A673 (cell line): ENCODE results near the gene CRELD2. TPM values are rescaled to one million over a fixed set of nuclear protein-coding genes. Genes with fewer than 3 reads are reported as not detected.

ENCODE experiments used
- BruUV-seq: library from RNA; stranded (reverse); fragments of 400-500 nt; replicated peaks from 2 replicates; lab custom pipeline; 2021; lab: Mats Ljungman, UMichigan
- CTCF ChIA-PET: fragments of 300-600 bp; sonication (Branson Sonifier 250); formaldehyde crosslinking; loops from one replicate; lab custom pipeline; 2022; ENCODE audit warnings: antibody characterized with exemption; lab: Charles Lee
- POLR2A ChIA-PET: fragments of 300-600 bp; sonication (Branson Sonifier 250); formaldehyde crosslinking; loops from one replicate; lab custom pipeline; 2022; ENCODE audit warnings: antibody characterized with exemption; ENCODE audit not compliant: low non-redundant PET; lab: Charles Lee
- DNase-seq: peaks from one replicate; pipeline ENCODE4 v3.0.0-alpha.2; 2015; ENCODE audit warnings: low spot score
- H3K27ac ChIP-seq: fragments of 200-600 bp; sonication (generic); 2 replicates; pipeline ENCODE4 v1.5.1; 2016; ENCODE audit warnings: mixed run types, low read depth, mild to moderate bottlenecking, mixed read lengths, antibody characterized with exemption, low read length; ENCODE audit not compliant: poor library complexity, severe bottlenecking
- H3K27me3 ChIP-seq: fragments of 200-600 bp; sonication (generic); replicated peaks from 2 replicates; pipeline ENCODE4 v1.6.1; 2017; ENCODE audit warnings: mixed run types, low read depth, mild to moderate bottlenecking, mixed read lengths, antibody characterized with exemption, low read length; ENCODE audit not compliant: insufficient read depth, poor library complexity
- H3K36me3 ChIP-seq: fragments of 200-600 bp; sonication (generic); 2 replicates; pipeline ENCODE4 v1.6.1; 2016; ENCODE audit warnings: mixed run types, mild to moderate bottlenecking, mixed read lengths, antibody characterized with exemption, low read length; ENCODE audit not compliant: insufficient read depth, poor library complexity, severe bottlenecking
- H3K4me1 ChIP-seq: fragments of 200-600 bp; sonication (generic); 2 replicates; pipeline ENCODE4 v1.6.1; 2017; ENCODE audit warnings: mixed run types, mild to moderate bottlenecking, mixed read lengths, antibody characterized with exemption, low read length; ENCODE audit not compliant: insufficient read depth, poor library complexity, severe bottlenecking
- H3K4me3 ChIP-seq: fragments of 200-600 bp; sonication (generic); 2 replicates; pipeline ENCODE4 v1.5.1; 2016; ENCODE audit warnings: low read depth, mixed run types, mild to moderate bottlenecking, mixed read lengths, low read length; ENCODE audit not compliant: poor library complexity, severe bottlenecking
- H3K9me3 ChIP-seq: fragments of 200-600 bp; sonication (generic); 2 replicates; pipeline ENCODE4 v1.6.1; 2016; ENCODE audit warnings: mixed run types, low read depth, mild to moderate bottlenecking, mixed read lengths, antibody characterized with exemption, low read length; ENCODE audit not compliant: poor library complexity, severe bottlenecking
- CTCF ChIP-seq: fragments of 300-800, 200-600 bp; sonication (generic); conservative IDR thresholded peaks from 2 replicates; pipeline ENCODE4 v1.5.1; 2017; ENCODE audit warnings: low read depth, mild to moderate bottlenecking, antibody characterized with exemption, low read length, moderate library complexity, mixed read lengths
- EZH2 ChIP-seq: fragments of 200-600 bp; sonication (generic); IDR thresholded peaks from 2 replicates; pipeline ENCODE4 v1.6.1; 2017; ENCODE audit warnings: borderline replicate concordance, low read depth, mild to moderate bottlenecking, mixed read lengths, antibody characterized with exemption, low read length; ENCODE audit not compliant: poor library complexity, severe bottlenecking
- intact Hi-C: fragments of 100-400 bp; cut with micrococcal nuclease; formaldehyde crosslinking; loops from one replicate; pipeline ENCODE4 v1.10.0; 2022; ENCODE audit not compliant: unreplicated experiment
- total RNA-seq: library from RNA; stranded (reverse); gene quantifications from 2 replicates; pipeline ENCODE4 v1.2.3, GENCODE V29; 2021

Gene CRELD2
- total RNA-seq, 1 experiment from 2014 or later, result 54.7 TPM

- H3K36me3 ChIP-seq, result no peaks in the 10 kb centered on the region
- CTCF ChIA-PET, result interaction anchor here (0.6 to 1.9 kb wide), 2 partner anchors 93 to 367 kb away, joined by 3 to 5 read pairs; no protein-coding TSS in a partner anchor
- intact Hi-C loops, result no loop called here
- BruUV-seq, result no TSS peak
- TF ChIP-seq EZH2 (no peak), CTCF (no peak)
- POLR2A ChIA-PET, result interaction anchor here (0.5 kb wide), 1 partner anchor 23 kb away, joined by 3 read pairs; the partner anchor contains the start of gene PIM3
- H3K4me3 ChIP-seq, result no peak overlapping the region
- no peaks in the 10 kb centered on the region for H3K9me3 ChIP-seq
- H3K27ac ChIP-seq, result peak overlapping the region; percentile 88
- H3K4me1 ChIP-seq, result peaks cover 26% of the 10 kb centered on the region
- no peak for DNase-seq
- H3K27me3 ChIP-seq, result no peaks in the 10 kb centered on the region
Measured at GRCh38 chr22:49936973-49937757, 18.7 kb downstream of the CRELD2 start.

GRCh38 chr22:49937758-49938564 lies 19.5 kb downstream of the CRELD2 start:
- H3K4me1 ChIP-seq, result peaks cover 26% of the 10 kb centered on the region
- ChIA-PET CTCF (interaction anchor here (0.6 to 1.9 kb wide), 2 partner anchors 92 to 366 kb away, joined by 3 to 5 read pairs; no protein-coding TSS in a partner anchor), POLR2A (no interaction called here)
- no peaks in the 10 kb centered on the region for H3K27me3 ChIP-seq
- no peak for TF ChIP-seq CTCF
- no peak for TF ChIP-seq EZH2
- peak overlapping the region; percentile 57 for H3K27ac ChIP-seq
- no peaks in the 10 kb centered on the region for H3K36me3 ChIP-seq
- DNase-seq, result no peak
- no TSS peak for BruUV-seq
- no peak overlapping the region for H3K4me3 ChIP-seq
- H3K9me3 ChIP-seq, result no peaks in the 10 kb centered on the region
- intact Hi-C loops, result no loop called here

- no TSS peak for BruUV-seq
- POLR2A ChIA-PET, result no interaction called here
- intact Hi-C loops, result no loop called here
- Histone ChIP-seq H3K4me3 (no peak overlapping the region), H3K27me3 (no peaks in the 10 kb centered on the region), H3K36me3 (no peaks in the 10 kb centered on the region), H3K27ac (no peak overlapping the region), H3K4me1 (peaks cover 26% of the 10 kb centered on the region), H3K9me3 (no peaks in the 10 kb centered on the region)
- DNase-seq, result no peak
- CTCF ChIA-PET, result no interaction called here
- TF ChIP-seq EZH2 (no peak), CTCF (no peak)
Measured at GRCh38 chr22:49938565-49939136, 20.2 kb downstream of the CRELD2 start.
